H1 (cell line): ENCODE results near the gene CAMKK2. TPM values are rescaled to one million over a fixed set of nuclear protein-coding genes. Genes with fewer than 3 reads are reported as not detected.

Source experiments
- CTCF ChIA-PET: fragments of 300-600 bp; sonication (Branson Sonifier 250); formaldehyde crosslinking; loops from one replicate; lab custom pipeline; 2021; ENCODE audit not compliant: partially characterized antibody; lab: Charles Lee
- POLR2A ChIA-PET: fragments of 300-600 bp; sonication (Branson Sonifier 250); formaldehyde crosslinking; loops from one replicate; lab custom pipeline; 2021; ENCODE audit warnings: inconsistent platforms; ENCODE audit not compliant: partially characterized antibody; lab: Charles Lee
- DNase-seq, 2 experiments: peaks; one replicate each; pipeline versions ENCODE4 v3.0.0 to v3.0.0-alpha.2; 2010 to 2022; ENCODE audit warnings: low spot score in 2 of 2, low read depth in 1 of 2, mixed read lengths in 1 of 2
- FAIRE-seq: peaks from 2 replicates; lab custom pipeline; 2011; peaks lifted over from hg19 to GRCh38; lab: Jason Lieb, UNC
- H2AFZ ChIP-seq: 2 replicates; pipeline ENCODE4 v1.8.1; 2012; ENCODE audit warnings: low read length, inconsistent platforms
- H2AK5ac ChIP-seq: 2 replicates; pipeline ENCODE4 v1.6.1; 2013; ENCODE audit warnings: low read depth, low read length
- H2BK120ac ChIP-seq: replicated peaks from 2 replicates; pipeline ENCODE3; 2013; ENCODE audit warnings: low read depth, low read length, inconsistent platforms
- H2BK12ac ChIP-seq: 2 replicates; pipeline ENCODE4 v1.6.1; 2013; ENCODE audit warnings: low read depth, low read length
- H2BK15ac ChIP-seq: 2 replicates; pipeline ENCODE4 v1.6.1; 2013; ENCODE audit warnings: low read length
- H2BK20ac ChIP-seq: 2 replicates; pipeline ENCODE4 v1.6.1; 2013; ENCODE audit warnings: low read length
- H2BK5ac ChIP-seq: 2 replicates; pipeline ENCODE4 v1.6.1; 2013; ENCODE audit warnings: low read depth, low read length
- H3K14ac ChIP-seq: 2 replicates; pipeline ENCODE4 v1.6.1; 2013; ENCODE audit warnings: inconsistent platforms; ENCODE audit not compliant: insufficient read length
- H3K18ac ChIP-seq: 2 replicates; pipeline ENCODE4 v1.6.1; 2013; ENCODE audit warnings: low read length; ENCODE audit errors: extremely low read depth
- H3K23ac ChIP-seq: 2 replicates; pipeline ENCODE4 v1.6.1; 2013; ENCODE audit warnings: inconsistent platforms; ENCODE audit not compliant: insufficient read length
- H3K23me2 ChIP-seq: 2 replicates; pipeline ENCODE4 v1.6.1; 2013; ENCODE audit warnings: low read depth, low read length
- H3K27ac ChIP-seq: 2 replicates; pipeline ENCODE4 v1.6.1; 2011; ENCODE audit warnings: low read depth, low read length, inconsistent platforms
- H3K27me3 ChIP-seq, 4 experiments: replicated peaks in 1 of 4; 1 replicate in 1 of 4; 2 replicates in 3 of 4; pipeline versions ENCODE4 v1.6.1 to v1.8.1; 2011 to 2013; ENCODE audit warnings: low read length in 3 of 4, mild to moderate bottlenecking in 3 of 4, inconsistent platforms in 2 of 4, mixed read lengths in 2 of 4, moderate library complexity in 1 of 4; ENCODE audit not compliant: control insufficient read depth in 3 of 4, insufficient read depth in 3 of 4; ENCODE audit errors: extremely low read depth in 1 of 4
- H3K36me3 ChIP-seq, 4 experiments: 2 replicates each; pipeline versions ENCODE4 v1.6.1 to v1.8.1; 2011 to 2013; ENCODE audit warnings: mild to moderate bottlenecking in 4 of 4, low read length in 3 of 4, moderate library complexity in 2 of 4, control low read depth in 1 of 4, inconsistent platforms in 1 of 4; ENCODE audit not compliant: insufficient read depth in 4 of 4, control insufficient read depth in 2 of 4
- H3K4ac ChIP-seq: replicated peaks from 2 replicates; pipeline ENCODE3; 2013; ENCODE audit warnings: low read length, low read depth, mixed read lengths, inconsistent platforms; ENCODE audit not compliant: insufficient read length
- H3K4me1 ChIP-seq, 4 experiments: replicated peaks in 1 of 4; 1 replicate in 1 of 4; 2 replicates in 3 of 4; pipeline versions ENCODE4 v1.6.1 to v1.8.1; 2011 to 2013; ENCODE audit warnings: low read length in 3 of 4, inconsistent platforms in 2 of 4, mixed read lengths in 1 of 4; ENCODE audit not compliant: insufficient read depth in 4 of 4, control insufficient read depth in 3 of 4
- H3K4me2 ChIP-seq, 2 experiments: 2 replicates each; pipeline versions ENCODE4 v1.6.1 to v1.8.1; 2011 to 2013; ENCODE audit warnings: low read depth in 2 of 2, low read length in 2 of 2, control low read depth in 1 of 2, inconsistent platforms in 1 of 2, mild to moderate bottlenecking in 1 of 2; ENCODE audit not compliant: insufficient read depth in 1 of 2
- H3K4me3 ChIP-seq, 4 experiments: fragments of 200-600, 300-600 bp in 1 of 4; sonication (generic), shearing (Covaris generic), sonication (Bioruptor Twin) in 1 of 4; 2 replicates each; pipeline versions ENCODE4 v1.5.1 to v1.8.1; 2011 to 2016; ENCODE audit warnings: low read length in 4 of 4, low read depth in 3 of 4, control low read depth in 2 of 4, inconsistent platforms in 2 of 4, mild to moderate bottlenecking in 2 of 4, mixed read lengths in 1 of 4, moderate library complexity in 1 of 4; ENCODE audit not compliant: insufficient read depth in 2 of 4; ENCODE audit errors: extremely low read depth in 1 of 4
- H3K56ac ChIP-seq: replicated peaks from 2 replicates; pipeline ENCODE3; 2013; ENCODE audit warnings: low read depth, mild to moderate bottlenecking, mixed read lengths, low read length, inconsistent platforms; ENCODE audit not compliant: insufficient read length
- H3K79me1 ChIP-seq: 2 replicates; pipeline ENCODE4 v1.6.1; 2013; ENCODE audit warnings: low read depth, low read length, control low read depth
- H3K79me2 ChIP-seq, 2 experiments: 2 replicates each; pipeline versions ENCODE4 v1.6.1 to v1.8.1; 2012 to 2013; ENCODE audit warnings: low read length in 2 of 2, mild to moderate bottlenecking in 2 of 2, inconsistent platforms in 1 of 2; ENCODE audit not compliant: insufficient read depth in 2 of 2, control insufficient read depth in 1 of 2
- H3K9ac ChIP-seq, 4 experiments: replicated peaks in 1 of 4; 1 replicate in 1 of 4; 2 replicates in 3 of 4; pipeline versions ENCODE4 v1.6.1 to v1.8.1; 2011 to 2013; ENCODE audit warnings: low read depth in 3 of 4, low read length in 3 of 4, control low read depth in 2 of 4, mild to moderate bottlenecking in 2 of 4, moderate library complexity in 2 of 4, inconsistent platforms in 1 of 4; ENCODE audit errors: extremely low read depth in 1 of 4
- H3K9me3 ChIP-seq, 2 experiments: 2 replicates each; pipeline versions ENCODE4 v1.6.1 to v1.8.1; 2012 to 2013; ENCODE audit warnings: mild to moderate bottlenecking in 2 of 2, moderate library complexity in 2 of 2, control low read depth in 1 of 2, inconsistent platforms in 1 of 2, low read depth in 1 of 2, low read length in 1 of 2, mixed read lengths in 1 of 2; ENCODE audit not compliant: insufficient read depth in 2 of 2
- H4K20me1 ChIP-seq, 2 experiments: replicated peaks in 1 of 2; 2 replicates each; pipeline versions ENCODE3 to v1.8.1; 2011 to 2013; ENCODE audit warnings: inconsistent platforms in 2 of 2, low read length in 2 of 2, mild to moderate bottlenecking in 1 of 2; ENCODE audit not compliant: insufficient read depth in 2 of 2, control insufficient read depth in 1 of 2
- H4K5ac ChIP-seq: 2 replicates; pipeline ENCODE4 v1.6.1; 2013; ENCODE audit warnings: low read length, low read depth, mixed read lengths, inconsistent platforms; ENCODE audit not compliant: insufficient read length
- H4K8ac ChIP-seq: 2 replicates; pipeline ENCODE4 v1.8.0; 2013; ENCODE audit warnings: mild to moderate bottlenecking, moderate library complexity, low read length, inconsistent platforms; ENCODE audit not compliant: insufficient read depth; ENCODE audit errors: extremely low read depth
- H4K91ac ChIP-seq: replicated peaks from 2 replicates; pipeline ENCODE3; 2013; ENCODE audit warnings: low read length, mixed read lengths, inconsistent platforms; ENCODE audit not compliant: insufficient read length
- POLR2AphosphoS5 ChIP-seq: IDR thresholded peaks from 2 replicates; pipeline ENCODE4 v1.6.1; 2011; ENCODE audit warnings: low read depth, low read length
- RFX5 ChIP-seq: IDR thresholded peaks from 2 replicates; pipeline ENCODE4 v1.6.1; 2011; ENCODE audit warnings: low read depth, low read length, improper control_type of control experiment, borderline replicate concordance
- WGBS, 2 experiments: shearing (Covaris generic) in 1 of 2; methylation state at CpG; one replicate each; pipeline versions ENCODE4 v1.1.6 to v1.1.7; 2013 to 2015; ENCODE audit warnings: low lambda C conversion rate in 2 of 2, mixed read lengths in 2 of 2, inconsistent platforms in 1 of 2, low coverage in 1 of 2, missing lambda C conversion rate in 1 of 2; ENCODE audit not compliant: insufficient replicate concordance in 2 of 2, insufficient coverage in 1 of 2, insufficient read length in 1 of 2; ENCODE audit errors: extremely low coverage in 1 of 2, missing lambda C conversion rate in 1 of 2; 5-methylcytosine and 5-hydroxymethylcytosine counted together
- polyA plus RNA-seq, 7 experiments: library from polyadenylated mRNA; depleted of rRNA in 3 of 7; stranded (reverse) in 5 of 7; unstranded in 2 of 7; fragments of >200 nt in 5 of 7; fragments of 200-250 nt in 2 of 7; gene quantifications; 1 replicate in 5 of 7; 2 replicates in 1 of 7; 4 replicates in 1 of 7; pipeline versions ENCODE4 v1.2.1 to v1.2.3, GENCODE V29; 2011 to 2013; ENCODE audit warnings: missing spikeins in 2 of 7, mixed read lengths in 2 of 7
- total RNA-seq: library from RNA; stranded (reverse); fragmentation: NEBNext Ultra II Directional; extraction: Animal tissue kit (Norgen Biotek cat#: 25700); gene quantifications from 2 replicates; pipeline ENCODE4 v1.2.1, GENCODE V29; 2021

The CAMKK2 gene
- total and polyA plus RNA-seq, 2 of the 8 experiments (the other 6 are each of a cell fraction or from before 2014, with no cell fraction given): 29.6 to 30.6 TPM

- 92% methylated on average over 16 of the region's 16 CpGs; no CpG with 5 or more reads in 1 of the 2 experiments for WGBS, 2 experiments
- Histone ChIP-seq H3K14ac (no peak overlapping the region), H4K91ac (no peak overlapping the region), H3K4me2 (no peak overlapping the region), H2BK15ac (no peak overlapping the region), H3K18ac (no peak overlapping the region), H3K27me3 (no peaks in the 10 kb centered on the region), H2BK20ac (no peak overlapping the region), H2BK12ac (no peak overlapping the region), H3K27ac (no peak overlapping the region), H3K9ac (no peak overlapping the region), H3K4ac (no peak overlapping the region), H3K23ac (no peak overlapping the region), H2BK120ac (no peak overlapping the region), H3K56ac (no peak overlapping the region), H4K20me1 (no peaks in the 10 kb centered on the region), H4K5ac (no peak overlapping the region), H4K8ac (no peak overlapping the region), H3K4me3 (no peak overlapping the region), H3K4me1 (0 out of 7 replicates have a peak, but pooled peaks cover 0 to 3% (median 0%) of the 10 kb centered on the region in 4 experiments), H3K23me2 (no peaks in the 10 kb centered on the region), H3K79me2 (no peaks in the 10 kb centered on the region), H2AK5ac (no peak overlapping the region), H3K9me3 (no peaks in the 10 kb centered on the region), H3K79me1 (no peaks in the 10 kb centered on the region), H2AFZ (no peak overlapping the region), H3K36me3 (no peaks in the 10 kb centered on the region), H2BK5ac (peak overlapping the region; percentile 46; the same call in 1 of the 2 replicates)
- POLR2A ChIA-PET: interaction anchor here (0.9 to 1.6 kb wide), 2 partner anchors 8 to 63 kb away, joined by 3 to 6 read pairs; no protein-coding TSS in a partner anchor
- FAIRE-seq: no peak
- CTCF ChIA-PET: interaction anchor here (1.3 to 3.5 kb wide), 3 partner anchors 7 to 41 kb away, joined by 3 to 24 read pairs (median 19); no protein-coding TSS in a partner anchor
- no peak for DNase-seq
- TF ChIP-seq RFX5 (no peak), POLR2AphosphoS5 (0 out of 2 replicates have a peak, but pooled peaks have one; percentile 50)
Measured at GRCh38 chr12:121232163-121232562, 64.3 kb downstream of the CAMKK2 start.
